ENCODE results near the gene HHATL.

DNA sequence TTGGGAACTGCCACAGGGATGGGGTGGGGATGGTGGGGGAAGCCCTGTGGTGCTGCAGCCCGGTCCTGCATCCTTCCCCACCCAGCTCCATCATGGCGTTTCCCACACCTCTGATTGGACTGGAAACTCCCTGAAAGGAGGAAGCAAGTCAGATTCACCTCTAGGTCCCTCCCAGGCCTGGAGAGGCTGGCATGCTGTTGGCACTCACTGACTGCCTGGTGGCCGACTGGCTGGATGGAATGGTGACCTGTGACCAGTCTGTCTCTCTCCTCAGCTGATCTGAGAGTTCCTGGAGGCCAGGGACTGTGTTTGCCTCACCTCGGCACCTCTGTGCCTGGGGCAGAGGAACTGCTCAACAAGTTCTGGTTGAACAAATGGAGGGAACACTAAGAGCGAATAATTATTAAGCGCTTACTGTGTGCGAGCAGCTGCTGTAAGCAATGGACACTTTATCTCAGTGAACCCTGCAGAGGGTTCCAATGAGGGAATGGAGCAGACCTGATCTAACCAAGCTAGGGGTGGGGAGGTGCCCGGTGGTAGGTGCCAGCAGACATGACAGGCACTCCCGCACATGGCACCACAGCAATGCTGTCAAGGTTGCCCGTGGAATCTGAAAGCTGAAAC is 3.5 kb upstream of the HHATL start:
- no peak for TF ChIP-seq POLR2A (IDR thresholded peaks at IDR 0.05; ENCODE audit: low read depth, low read length)
- no peak for TF ChIP-seq POLR2AphosphoS5 (IDR thresholded peaks at IDR 0.05; ENCODE audit: low read depth, low read length)
